DMS153 (cell line): ENCODE data around the gene DENND1A.

ENCODE experiments used
- DNase-seq: peaks from one replicate; lab custom pipeline; 2025; lab: John Stamatoyannopoulos, UW

Gene DENND1A

GRCh38 chr9:123568691-123569688, 360.9 kb downstream of the DENND1A start:
- DNase-seq, result no peak

- no peak for DNase-seq
These were observed 362.9 kb downstream of the DENND1A start for GRCh38 chr9:123567013-123567412.

GRCh38 chr9:123564652-123565051, 365.3 kb downstream of the DENND1A start:
- no peak for DNase-seq

GRCh38 chr9:123562844-123563346, 367.0 kb downstream of the DENND1A start:
- no peak for DNase-seq

- DNase-seq, result peak; percentile 87
These were observed 368.9 kb downstream of the DENND1A start for GRCh38 chr9:123561046-123561445.

GRCh38 chr9:123556464-123557435, 373.2 kb downstream of the DENND1A start:
- DNase-seq, result no peak

GRCh38 chr9:123555646-123556045, 374.3 kb downstream of the DENND1A start:
- DNase-seq, result no peak

- DNase-seq, result no peak
These were observed 377.4 kb downstream of the DENND1A start for GRCh38 chr9:123552530-123552929.

- no peak for DNase-seq
These were observed 378.2 kb downstream of the DENND1A start for GRCh38 chr9:123551734-123552133.

- no peak for DNase-seq
These were observed 379.1 kb downstream of the DENND1A start for GRCh38 chr9:123550797-123551196.

- DNase-seq, result peak; percentile 58
These were observed 379.9 kb downstream of the DENND1A start for GRCh38 chr9:123550012-123550411.

GRCh38 chr9:123548741-123549545, 381.0 kb downstream of the DENND1A start:
- no peak for DNase-seq

GRCh38 chr9:123544007-123544827, 385.7 kb downstream of the DENND1A start:
- no peak for DNase-seq

- no peak for DNase-seq
These were observed 386.4 kb downstream of the DENND1A start for GRCh38 chr9:123543492-123543891.

- no peak for DNase-seq
These were observed 387.3 kb downstream of the DENND1A start for GRCh38 chr9:123542435-123543225.

- no peak for DNase-seq
These were observed 388.5 kb downstream of the DENND1A start for GRCh38 chr9:123541411-123541810.

- DNase-seq, result no peak
These were observed 389.5 kb downstream of the DENND1A start for GRCh38 chr9:123540457-123540856.

- DNase-seq, result no peak
These were observed 392.1 kb downstream of the DENND1A start for GRCh38 chr9:123537809-123538208.

GRCh38 chr9:123536455-123536868, 393.5 kb downstream of the DENND1A start:
- no peak for DNase-seq

GRCh38 chr9:123534336-123534735, 395.6 kb downstream of the DENND1A start:
- no peak for DNase-seq
